NCI-H1105 (cell line): ENCODE results near the gene PYROXD2.

ENCODE experiments used
- DNase-seq: peaks from one replicate; lab custom pipeline; 2025; lab: John Stamatoyannopoulos, UW

PYROXD2 gene

GRCh38 chr10:98414578-98414931 lies 427 bp downstream of the PYROXD2 start:
- DNase-seq = no peak

- no peak for DNase-seq
Measured at GRCh38 chr10:98411768-98412167, 3.2 kb downstream of the PYROXD2 start.

- no peak for DNase-seq
Measured at GRCh38 chr10:98411166-98411565, 3.8 kb downstream of the PYROXD2 start.

GRCh38 chr10:98410759-98411158 lies 4.2 kb downstream of the PYROXD2 start:
- no peak for DNase-seq

GRCh38 chr10:98410135-98410743 lies 4.7 kb downstream of the PYROXD2 start:
- no peak for DNase-seq

- no peak for DNase-seq
Measured at GRCh38 chr10:98408799-98409198, 6.2 kb downstream of the PYROXD2 start.

GRCh38 chr10:98407744-98408241 lies 7.2 kb downstream of the PYROXD2 start:
- no peak for DNase-seq

- no peak for DNase-seq
Measured at GRCh38 chr10:98407017-98407743, 7.8 kb downstream of the PYROXD2 start.

GRCh38 chr10:98405422-98405821 lies 9.6 kb downstream of the PYROXD2 start:
- DNase-seq = no peak

- DNase-seq = no peak
Measured at GRCh38 chr10:98404571-98405359, 10.2 kb downstream of the PYROXD2 start.

- DNase-seq = no peak
Measured at GRCh38 chr10:98403812-98404504, 11.0 kb downstream of the PYROXD2 start.

GRCh38 chr10:98402931-98403718 lies 11.9 kb downstream of the PYROXD2 start:
- DNase-seq = no peak

GRCh38 chr10:98402478-98402877 lies 12.5 kb downstream of the PYROXD2 start:
- DNase-seq = no peak

- DNase-seq = no peak
Measured at GRCh38 chr10:98400482-98400881, 14.5 kb downstream of the PYROXD2 start.

- DNase-seq = no peak
Measured at GRCh38 chr10:98399784-98400183, 15.2 kb downstream of the PYROXD2 start.

- no peak for DNase-seq
Measured at GRCh38 chr10:98397089-98397600, 17.8 kb downstream of the PYROXD2 start.

- DNase-seq = no peak
Measured at GRCh38 chr10:98396096-98397063, 18.6 kb downstream of the PYROXD2 start.

- DNase-seq = no peak
Measured at GRCh38 chr10:98394851-98395440, 20.0 kb downstream of the PYROXD2 start.

GRCh38 chr10:98391578-98391991 lies 23.4 kb downstream of the PYROXD2 start:
- no peak for DNase-seq

- DNase-seq = no peak
Measured at GRCh38 chr10:98391065-98391464, 23.9 kb downstream of the PYROXD2 start.
